T-helper 2 cell (primary cell): ENCODE results near the gene DPP4.
A peak's percentile ranks its signal among the peaks of the same experiment; 100 is the strongest.

Experiments used
- DNase-seq, 5 experiments: peaks; one replicate each; pipeline versions ENCODE4 v3.0.0 to v3.0.0-alpha.2; 2012 to 2022

DPP4 gene

GRCh38 chr2:162016080-162016479, 57.9 kb downstream of the DPP4 start:
- DNase-seq = no peak

DNA sequence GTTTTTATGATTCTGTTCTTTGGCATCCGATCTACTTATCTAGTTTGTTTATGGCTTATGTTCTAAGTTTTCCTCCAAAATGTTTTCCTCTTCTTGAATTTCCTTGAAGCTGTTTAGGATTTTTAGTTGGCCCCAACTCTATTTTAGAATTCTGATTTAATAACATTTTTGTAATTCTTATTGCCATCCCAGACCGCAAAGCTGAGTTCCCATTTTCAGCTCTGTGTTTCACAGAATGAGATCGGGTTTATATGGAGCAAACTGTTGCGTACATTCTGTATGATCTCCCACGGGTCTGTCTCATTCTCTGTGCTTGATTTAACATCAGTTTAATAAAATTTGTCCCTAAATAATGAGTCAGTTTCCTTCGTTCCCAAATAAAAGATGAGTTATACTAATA, 59.3 kb downstream of the DPP4 start:
- DNase-seq = no peak

GRCh38 chr2:162013514-162014475, 60.2 kb downstream of the DPP4 start:
- peak in 2 of 5 experiments; percentile 16 to 38 for DNase-seq

GRCh38 chr2:162012565-162013058, 61.4 kb downstream of the DPP4 start:
- DNase-seq = peak in 1 of 5 experiments; percentile 42

- peak in 3 of 5 experiments; percentile 9 to 94 (median 73) for DNase-seq
Observed at GRCh38 chr2:162011706-162012564, 62.1 kb downstream of the DPP4 start.

GRCh38 chr2:162009543-162009942, 64.5 kb downstream of the DPP4 start:
- no peak for DNase-seq

DNA sequence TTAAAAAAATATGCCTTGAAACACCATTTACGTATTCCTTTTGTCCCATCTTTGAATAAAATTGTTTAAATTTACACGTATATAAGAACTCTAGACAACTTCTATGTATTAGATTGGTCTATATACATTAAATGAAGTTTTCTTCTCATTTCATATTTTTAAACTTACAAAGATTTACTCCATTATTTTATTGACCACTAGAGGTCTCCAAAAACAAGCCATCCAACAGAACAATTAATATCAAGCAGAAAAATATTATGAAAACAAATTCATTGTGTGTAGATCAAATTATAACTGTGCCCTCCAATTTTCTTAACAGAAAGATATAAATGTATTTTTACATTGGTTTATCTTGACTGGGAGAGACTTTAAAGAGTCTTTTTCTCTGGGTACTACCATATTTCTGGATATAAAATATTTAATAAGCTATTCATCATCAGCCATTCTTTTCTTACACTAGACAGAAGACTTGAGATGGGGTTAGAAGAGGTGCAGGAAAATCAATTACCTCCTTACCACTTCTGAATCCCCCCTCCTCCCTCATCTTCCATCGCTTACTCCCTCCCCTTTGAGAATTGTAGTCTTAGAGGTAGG, 66.5 kb downstream of the DPP4 start:
- no peak for DNase-seq

- DNase-seq = peak in 1 of 5 experiments; percentile 79
Observed at GRCh38 chr2:162006337-162006736, 67.7 kb downstream of the DPP4 start.

DNA sequence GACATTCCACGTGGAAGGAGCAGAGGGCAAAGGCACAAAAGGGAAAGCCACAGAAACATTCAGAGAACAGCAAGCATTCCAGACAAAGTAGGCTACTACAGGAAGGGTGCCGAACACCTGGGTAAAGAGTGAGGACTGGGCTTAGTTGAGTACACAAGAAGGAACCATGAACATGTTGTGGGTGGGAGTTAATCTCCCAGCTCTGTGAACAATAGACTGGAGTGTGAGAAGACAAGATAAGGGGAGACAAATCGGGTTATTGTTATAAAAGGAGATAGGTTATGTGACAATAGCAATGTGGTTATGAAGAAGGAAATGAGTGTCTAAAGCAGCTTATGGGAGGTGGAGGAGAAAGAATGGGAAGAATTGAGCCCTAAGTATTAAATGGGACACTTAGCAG, 70.0 kb downstream of the DPP4 start:
- no peak for DNase-seq

GRCh38 chr2:162002623-162003235, 71.3 kb downstream of the DPP4 start:
- no peak for DNase-seq

- DNase-seq = no peak
Observed at GRCh38 chr2:162000431-162000830, 73.6 kb downstream of the DPP4 start.

DNA sequence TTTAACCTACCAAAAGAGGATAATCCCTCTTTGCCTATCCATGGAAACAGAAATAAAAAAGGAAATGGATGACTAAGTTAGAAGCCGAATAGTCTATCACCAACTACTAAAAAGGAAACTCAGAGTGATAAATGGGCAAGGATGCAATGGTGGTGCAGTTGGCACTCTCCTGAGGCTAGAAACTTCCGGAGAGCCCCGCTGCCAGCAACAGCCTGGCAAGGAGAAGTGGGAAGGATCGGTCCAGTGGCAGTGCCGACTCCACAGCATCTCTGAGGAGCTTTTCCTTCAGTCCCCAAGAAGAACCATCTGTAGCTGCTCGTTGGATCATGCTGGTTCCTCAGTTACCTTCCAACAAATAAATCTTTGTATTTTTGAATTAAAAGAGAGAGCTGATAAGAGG, 74.7 kb downstream of the DPP4 start:
- no peak for DNase-seq

- no peak for DNase-seq
Observed at GRCh38 chr2:161998857-161999256, 75.2 kb downstream of the DPP4 start.

DNA sequence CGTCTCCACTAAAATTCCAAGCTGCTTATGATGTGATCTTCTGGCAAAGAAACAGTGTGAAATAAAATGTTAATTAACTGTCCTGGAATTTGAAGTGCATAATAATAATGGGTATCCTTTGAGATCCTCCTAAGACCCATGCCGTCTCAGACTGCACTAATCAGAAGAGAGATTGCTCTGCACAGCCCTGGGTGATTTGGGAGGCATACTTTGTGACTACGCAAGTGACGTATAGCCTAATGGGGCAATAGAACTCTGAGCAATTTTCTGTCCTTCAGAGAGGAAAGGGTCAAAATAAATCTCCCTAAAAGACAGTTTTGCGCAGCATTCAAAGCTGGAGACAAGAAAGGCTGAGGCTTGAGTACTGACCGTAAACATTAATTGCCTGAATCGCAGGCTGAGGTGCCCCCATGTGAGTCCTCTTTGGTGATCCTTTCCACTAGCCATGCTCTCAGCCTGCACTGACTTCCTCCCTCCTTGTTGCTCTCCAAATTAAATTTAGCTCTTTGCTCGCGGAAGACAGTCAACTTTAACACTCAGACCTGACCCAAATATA, 76.0 kb downstream of the DPP4 start:
- no peak for DNase-seq

DNA sequence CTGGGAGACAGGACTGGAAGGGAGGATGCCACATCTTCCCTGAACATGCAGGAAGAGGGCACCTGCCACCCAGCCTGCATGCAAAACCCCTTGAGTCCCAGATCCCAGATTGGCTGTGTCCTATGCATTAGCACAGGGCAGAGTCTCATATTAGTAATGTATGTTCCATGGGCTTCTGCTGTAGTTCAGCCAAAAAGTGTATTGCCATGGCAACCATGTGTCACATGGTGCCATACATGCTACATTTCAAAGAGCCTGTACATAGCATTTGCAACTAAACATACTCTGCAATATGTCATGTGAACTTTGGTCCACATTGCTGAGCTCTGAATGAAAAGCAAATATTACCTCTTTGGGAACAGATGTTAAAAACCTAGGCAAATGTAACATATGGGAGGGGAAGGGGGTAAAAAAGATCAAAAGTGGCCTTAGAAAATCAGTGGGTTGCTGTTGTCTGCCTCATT, 78.4 kb downstream of the DPP4 start:
- peak in 1 of 5 experiments; percentile 82 for DNase-seq

DNA sequence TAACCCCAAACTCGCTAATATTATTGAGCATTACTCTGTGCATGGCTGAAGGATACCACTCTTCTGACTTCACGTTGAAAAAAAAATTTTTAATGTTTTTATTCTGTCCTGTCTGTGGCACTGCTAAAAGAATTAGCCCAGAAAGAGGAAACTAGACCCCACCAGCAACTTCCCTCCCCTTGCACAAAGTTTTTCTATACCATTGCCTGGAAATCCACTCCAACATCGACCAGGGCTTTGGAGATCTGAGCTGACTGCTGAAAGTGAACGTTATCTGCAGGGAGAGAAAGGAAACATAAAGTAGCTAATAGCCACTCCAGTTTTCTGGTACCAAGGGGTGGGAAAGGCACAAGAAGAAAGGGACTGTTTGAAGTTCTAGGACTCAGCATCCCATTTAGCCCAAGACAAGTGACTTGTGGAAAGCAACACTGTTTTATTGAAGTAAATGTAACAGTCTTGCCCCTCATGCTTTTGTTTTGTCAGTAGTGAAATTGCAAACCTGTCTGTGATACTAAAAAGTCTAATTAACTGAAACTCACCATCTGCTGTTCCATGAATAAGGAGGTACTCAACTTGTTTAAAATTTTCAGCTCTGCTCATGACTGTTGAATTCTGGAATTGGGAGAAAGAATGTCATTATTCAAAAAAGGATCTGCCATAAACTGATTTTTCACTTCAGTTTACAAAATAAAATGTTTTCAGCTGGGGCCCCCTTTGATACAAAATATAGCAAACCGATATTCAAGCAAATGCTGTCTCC, 79.1 kb downstream of the DPP4 start:
- no peak for DNase-seq

- DNase-seq = peak in 2 of 5 experiments; percentile 38 to 95
Observed at GRCh38 chr2:161992531-161992930, 81.5 kb downstream of the DPP4 start.

GRCh38 chr2:161991991-161992390, 82.0 kb downstream of the DPP4 start:
- DNase-seq = no peak

GRCh38 chr2:161990741-161991140, 83.3 kb downstream of the DPP4 start:
- no peak for DNase-seq

DNA sequence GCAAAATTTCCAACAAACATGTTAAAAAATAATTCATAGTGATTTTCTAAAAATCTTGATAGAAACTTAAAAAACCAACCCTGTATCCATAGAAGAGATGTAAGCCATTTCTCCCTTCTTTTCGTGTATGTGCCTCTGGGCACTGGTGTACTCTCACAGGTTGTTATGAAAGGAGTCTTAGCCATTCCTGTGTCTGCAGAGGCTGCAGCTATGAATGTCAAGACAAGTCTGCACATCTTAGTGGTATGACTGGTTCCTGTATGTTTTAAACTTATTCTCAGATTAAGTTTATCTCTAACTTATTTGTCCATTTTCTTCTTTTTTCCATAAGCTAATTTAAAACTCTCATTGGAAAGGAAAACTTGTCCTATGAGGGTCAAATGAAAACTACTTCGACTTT, 84.0 kb downstream of the DPP4 start:
- DNase-seq = no peak

GRCh38 chr2:161988589-161988988, 85.4 kb downstream of the DPP4 start:
- DNase-seq = no peak
